Measurements from ENCODE around the gene IKBKE. TPM values are rescaled to one million over a fixed set of nuclear protein-coding genes. Genes with fewer than 3 reads are reported as not detected.

IKBKE gene
- total and polyA plus RNA-seq, 2 of the 8 experiments (the other 6 are each of a cell fraction or from before 2014, with no cell fraction given), result 8.6 to 12.0 TPM

DNA sequence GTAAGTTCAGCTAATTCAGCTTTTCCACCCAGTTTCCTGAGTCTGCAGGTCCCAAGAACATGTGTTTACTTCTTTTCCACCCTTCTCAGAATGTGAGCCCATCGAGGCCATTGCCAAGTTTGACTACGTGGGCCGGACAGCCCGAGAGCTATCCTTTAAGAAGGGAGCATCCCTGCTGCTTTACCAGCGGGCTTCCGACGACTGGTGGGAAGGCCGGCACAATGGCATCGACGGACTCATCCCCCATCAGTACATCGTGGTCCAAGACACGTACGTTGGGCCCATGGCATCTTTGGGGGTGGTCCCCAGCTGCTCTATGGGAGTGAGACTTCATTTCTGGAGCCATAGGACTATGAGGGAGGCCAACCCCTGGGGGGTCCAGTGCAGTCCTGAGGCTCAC lies 17.2 kb upstream of the IKBKE start:
- Histone ChIP-seq H2AK5ac (ENCODE audit: low read depth, low read length) (no peak overlapping the region), H3K56ac (replicated peaks; ENCODE audit: insufficient read length, low read depth, low read length) (no peak overlapping the region), H3K4me3 (ENCODE audit: extremely low read depth in 1 of 4, insufficient read depth in 2 of 4, low read depth in 3 of 4, low read length in 4 of 4) (no peak overlapping the region), H3K27ac (ENCODE audit: low read depth, low read length) (no peak overlapping the region), H2BK5ac (ENCODE audit: low read depth, low read length) (no peak overlapping the region), H3K27me3 (replicated peaks in 1 of 4; ENCODE audit: control insufficient read depth in 3 of 4, extremely low read depth in 1 of 4, insufficient read depth in 3 of 4, low read length in 3 of 4) (no peaks in the 10 kb centered on the region), H2BK12ac (ENCODE audit: low read depth, low read length) (no peak overlapping the region), H4K91ac (replicated peaks; ENCODE audit: insufficient read length, low read length) (no peak overlapping the region), H2BK15ac (ENCODE audit: low read length) (no peak overlapping the region), H2BK120ac (replicated peaks; ENCODE audit: low read depth, low read length) (no peak overlapping the region), H3K9ac (replicated peaks in 1 of 4; ENCODE audit: extremely low read depth in 1 of 4, low read depth in 3 of 4, low read length in 3 of 4) (no peak overlapping the region), H4K20me1 (replicated peaks in 1 of 2; ENCODE audit: control insufficient read depth in 1 of 2, insufficient read depth in 2 of 2, low read length in 2 of 2) (no peaks in the 10 kb centered on the region), H3K79me1 (ENCODE audit: low read depth, low read length) (no peaks in the 10 kb centered on the region; the same call in 1 of the 2 replicates), H3K4me2 (ENCODE audit: insufficient read depth in 1 of 2, low read depth in 2 of 2, low read length in 2 of 2) (no peak overlapping the region), H3K9me3 (ENCODE audit: insufficient read depth in 2 of 2, low read depth in 1 of 2, low read length in 1 of 2) (no peaks in the 10 kb centered on the region), H2BK20ac (ENCODE audit: low read length) (no peak overlapping the region), H2AFZ (ENCODE audit: low read length) (no peak overlapping the region), H3K36me3 (ENCODE audit: control insufficient read depth in 2 of 4, insufficient read depth in 4 of 4, low read length in 3 of 4) (peaks cover 2 to 12% (median 8%) of the 10 kb centered on the region in 4 experiments; a peak in 6 of 8 replicates), H3K18ac (ENCODE audit: extremely low read depth, low read length) (no peak overlapping the region), H3K23me2 (ENCODE audit: low read depth, low read length) (no peaks in the 10 kb centered on the region; the same call in 1 of the 2 replicates), H3K4ac (replicated peaks; ENCODE audit: insufficient read length, low read depth, low read length) (no peak overlapping the region), H3K4me1 (replicated peaks in 1 of 4; ENCODE audit: control insufficient read depth in 3 of 4, insufficient read depth in 4 of 4, low read length in 3 of 4) (peaks cover 0 to 13% (median 3%) of the 10 kb centered on the region in 4 experiments; a peak in 4 of 7 replicates), H3K23ac (ENCODE audit: insufficient read length) (no peak overlapping the region), H3K14ac (ENCODE audit: insufficient read length) (no peak overlapping the region), H3K79me2 (ENCODE audit: control insufficient read depth in 1 of 2, insufficient read depth in 2 of 2, low read length in 2 of 2) (no peaks in the 10 kb centered on the region), H4K5ac (ENCODE audit: insufficient read length, low read depth, low read length) (no peak overlapping the region), H4K8ac (ENCODE audit: extremely low read depth, insufficient read depth, low read length) (no peak overlapping the region; the same call in 1 of the 2 replicates)
- 91% methylated on average over 13 of the region's 13 CpGs; no CpG with 5 or more reads in 1 of the 2 experiments for WGBS, 2 experiments (ENCODE audit: extremely low coverage in 1 of 2, insufficient coverage in 1 of 2, insufficient read length in 1 of 2, insufficient replicate concordance in 2 of 2, low coverage in 1 of 2, low lambda C conversion rate in 2 of 2, missing lambda C conversion rate in 1 of 2)
- DNase-seq (ENCODE audit: low read depth in 1 of 2, low spot score in 2 of 2), result no peak
- ChIA-PET CTCF (ENCODE audit: partially characterized antibody) (interaction anchor here (1.3 kb wide), 1 partner anchor 9 kb away, joined by 5 read pairs; no protein-coding TSS in a partner anchor), POLR2A (ENCODE audit: partially characterized antibody) (no interaction called here)
- no peak for FAIRE-seq
- TF ChIP-seq SP2 (IDR thresholded peaks at IDR 0.05; ENCODE audit: low read length) (no peak), SIX5 (IDR thresholded peaks at IDR 0.05; ENCODE audit: low read depth, low read length) (no peak)

All from H1 (cell line).